VCaP (cell line): ENCODE measurements around the gene SNX32.

Source experiments
- H3K27ac ChIP-seq: fragments of 450-650 bp; 2 replicates; pipeline ENCODE4 v1.5.1; 2017
- CTCF ChIP-seq: fragments of 450-650 bp; conservative IDR thresholded peaks from 2 replicates; pipeline ENCODE4 v1.5.1; 2017; ENCODE audit warnings: mild to moderate bottlenecking, moderate library complexity

Gene SNX32

GRCh38 chr11:65851811-65852507, 18.2 kb downstream of the SNX32 start:
- TF ChIP-seq CTCF = no peak
- no peak overlapping the region for H3K27ac ChIP-seq

GRCh38 chr11:65852508-65853245, 18.9 kb downstream of the SNX32 start:
- H3K27ac ChIP-seq = no peak overlapping the region
- TF ChIP-seq CTCF = no peak

- TF ChIP-seq CTCF = peak; percentile 12; the same call in 1 of the 2 replicates
- H3K27ac ChIP-seq = 0 out of 2 replicates have a peak overlapping the region, but pooled peaks have one; percentile 0
These were observed 19.6 kb downstream of the SNX32 start for GRCh38 chr11:65853246-65853979.

- H3K27ac ChIP-seq = no peak overlapping the region
- TF ChIP-seq CTCF = no peak
These were observed 20.4 kb downstream of the SNX32 start for GRCh38 chr11:65854161-65854592.

GRCh38 chr11:65854852-65855837, 21.4 kb downstream of the SNX32 start:
- no peak for TF ChIP-seq CTCF
- H3K27ac ChIP-seq = no peak overlapping the region

- H3K27ac ChIP-seq = peak overlapping the region; percentile 100
- no peak for TF ChIP-seq CTCF
These were observed 22.2 kb downstream of the SNX32 start for GRCh38 chr11:65855927-65856363.
